ENCODE results near the gene ATM. TPM values are rescaled to one million over a fixed set of nuclear protein-coding genes. Genes with fewer than 3 reads are reported as not detected.

Gene ATM
- total RNA-seq, 4 donors from 2014 or later: 18.4 to 44.9 (median 33.3) TPM

GRCh38 chr11:108302121-108302785, 79.4 kb downstream of the ATM start:
- intact Hi-C loops (cut with DNase I; ENCODE audit: low total_unique reads): no loop called here
- TF ChIP-seq POLR2A (IDR thresholded peaks at IDR 0.05): no peak
- TF ChIP-seq CTCF (IDR thresholded peaks at IDR 0.05): no peak
- 95% methylated on average over 1 of the region's 1 CpG for WGBS, 2 donors

GRCh38 chr11:108307751-108308150, 84.9 kb downstream of the ATM start:
- no peak for TF ChIP-seq CTCF (IDR thresholded peaks at IDR 0.05)
- TF ChIP-seq POLR2A (IDR thresholded peaks at IDR 0.05): no peak
- intact Hi-C loops (cut with DNase I; ENCODE audit: low total_unique reads): no loop called here
- WGBS, 2 donors: 88 to 91% methylated on average over 3 of the region's 3 CpGs

More at GRCh38 chr11:108302121-108302785, 79.4 kb downstream of the ATM start:
- no peak for DNase-seq (ENCODE audit: low spot score in 2 of 2)
- no peak overlapping the region for H3K4me3 ChIP-seq (ENCODE audit: low read depth, poor library complexity, severe bottlenecking)

GRCh38 chr11:108313444-108313843, 90.6 kb downstream of the ATM start:
- DNase-seq (ENCODE audit: low spot score in 2 of 2): no peak
- intact Hi-C loops (cut with DNase I; ENCODE audit: low total_unique reads): no loop called here
- WGBS, 2 donors: 60 to 69% methylated on average over 2 of the region's 2 CpGs
- no peak overlapping the region for H3K4me3 ChIP-seq (ENCODE audit: low read depth, poor library complexity, severe bottlenecking)
- no peak for TF ChIP-seq CTCF (IDR thresholded peaks at IDR 0.05)
- TF ChIP-seq POLR2A (IDR thresholded peaks at IDR 0.05): no peak

More at GRCh38 chr11:108307751-108308150, 84.9 kb downstream of the ATM start:
- no peak for DNase-seq (ENCODE audit: low spot score in 2 of 2)
- no peak overlapping the region for H3K4me3 ChIP-seq (ENCODE audit: low read depth, poor library complexity, severe bottlenecking)

- WGBS, 2 donors: 93 to 94% methylated on average over 3 of the region's 3 CpGs
- no peak for TF ChIP-seq POLR2A (IDR thresholded peaks at IDR 0.05)
- no peak for TF ChIP-seq CTCF (IDR thresholded peaks at IDR 0.05)
These were observed 93.2 kb downstream of the ATM start for GRCh38 chr11:108316061-108316460.

GRCh38 chr11:108319541-108320145, 96.8 kb downstream of the ATM start:
- TF ChIP-seq CTCF (IDR thresholded peaks at IDR 0.05) (no peak), POLR2A (IDR thresholded peaks at IDR 0.05) (no peak)
- intact Hi-C loops (cut with DNase I; ENCODE audit: low total_unique reads): no loop called here

More at GRCh38 chr11:108316061-108316460, 93.2 kb downstream of the ATM start:
- H3K4me3 ChIP-seq (ENCODE audit: low read depth, poor library complexity, severe bottlenecking): no peak overlapping the region
- DNase-seq (ENCODE audit: low spot score in 2 of 2): no peak
- intact Hi-C loops (cut with DNase I; ENCODE audit: low total_unique reads): no loop called here

More at GRCh38 chr11:108319541-108320145, 96.8 kb downstream of the ATM start:
- DNase-seq (ENCODE audit: low spot score in 2 of 2): no peak
- H3K4me3 ChIP-seq (ENCODE audit: low read depth, poor library complexity, severe bottlenecking): no peak overlapping the region
